GM12873 (cell line): ENCODE results near the gene LTBP2.

Source experiments
- TF ChIP-seq, protein P1 (sequence below): IDR thresholded peaks from 2 replicates; pipeline ENCODE4 v1.5.1; 2012; ENCODE audit warnings: low read depth, mild to moderate bottlenecking, moderate library complexity, low read length, control low read depth; ENCODE audit not compliant: insufficient read depth; ENCODE audit errors: missing control alignments

Gene LTBP2

DNA sequence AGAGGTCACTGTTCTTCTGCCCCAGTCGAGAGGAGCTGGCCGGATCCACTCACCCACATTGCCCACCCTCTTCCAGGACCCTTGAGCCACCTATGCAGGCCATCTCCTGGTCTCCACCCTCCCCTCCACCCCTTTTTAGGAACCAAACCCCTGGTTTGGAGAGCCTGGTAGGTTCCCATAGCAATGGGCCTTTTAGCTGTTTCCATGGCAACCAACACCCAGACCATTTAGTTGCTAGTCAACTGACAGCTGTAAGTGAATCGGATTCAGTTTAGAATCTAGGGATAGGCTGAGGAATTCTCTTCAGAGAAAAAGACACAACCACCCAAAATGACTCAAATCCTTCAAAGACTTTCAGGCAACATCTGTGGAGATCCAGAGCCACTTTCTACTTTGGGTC lies 135.4 kb downstream of the LTBP2 start:
- TF ChIP-seq, protein P1, sequence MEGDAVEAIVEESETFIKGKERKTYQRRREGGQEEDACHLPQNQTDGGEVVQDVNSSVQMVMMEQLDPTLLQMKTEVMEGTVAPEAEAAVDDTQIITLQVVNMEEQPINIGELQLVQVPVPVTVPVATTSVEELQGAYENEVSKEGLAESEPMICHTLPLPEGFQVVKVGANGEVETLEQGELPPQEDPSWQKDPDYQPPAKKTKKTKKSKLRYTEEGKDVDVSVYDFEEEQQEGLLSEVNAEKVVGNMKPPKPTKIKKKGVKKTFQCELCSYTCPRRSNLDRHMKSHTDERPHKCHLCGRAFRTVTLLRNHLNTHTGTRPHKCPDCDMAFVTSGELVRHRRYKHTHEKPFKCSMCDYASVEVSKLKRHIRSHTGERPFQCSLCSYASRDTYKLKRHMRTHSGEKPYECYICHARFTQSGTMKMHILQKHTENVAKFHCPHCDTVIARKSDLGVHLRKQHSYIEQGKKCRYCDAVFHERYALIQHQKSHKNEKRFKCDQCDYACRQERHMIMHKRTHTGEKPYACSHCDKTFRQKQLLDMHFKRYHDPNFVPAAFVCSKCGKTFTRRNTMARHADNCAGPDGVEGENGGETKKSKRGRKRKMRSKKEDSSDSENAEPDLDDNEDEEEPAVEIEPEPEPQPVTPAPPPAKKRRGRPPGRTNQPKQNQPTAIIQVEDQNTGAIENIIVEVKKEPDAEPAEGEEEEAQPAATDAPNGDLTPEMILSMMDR: no peak

DNA sequence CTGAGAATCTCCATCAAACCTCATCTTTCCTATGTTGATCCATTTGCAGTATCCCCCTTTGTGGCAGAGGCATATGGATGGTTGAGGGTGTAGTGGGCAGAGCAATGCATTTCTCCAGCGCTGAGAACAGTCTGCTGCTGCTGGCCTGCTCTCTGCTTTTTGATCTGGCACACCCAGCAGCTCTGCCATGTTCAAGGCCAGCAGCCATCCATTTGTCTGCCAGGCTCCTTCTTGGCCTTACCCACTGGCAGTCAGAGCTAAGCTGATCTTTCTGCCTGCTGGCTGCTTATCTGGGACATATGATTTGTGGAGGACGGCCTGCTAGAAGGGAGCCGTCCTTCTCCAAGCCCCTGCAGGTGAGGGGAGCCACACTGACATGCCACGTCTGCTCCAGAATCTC lies 135.9 kb downstream of the LTBP2 start:
- TF ChIP-seq, protein P1: no peak

DNA sequence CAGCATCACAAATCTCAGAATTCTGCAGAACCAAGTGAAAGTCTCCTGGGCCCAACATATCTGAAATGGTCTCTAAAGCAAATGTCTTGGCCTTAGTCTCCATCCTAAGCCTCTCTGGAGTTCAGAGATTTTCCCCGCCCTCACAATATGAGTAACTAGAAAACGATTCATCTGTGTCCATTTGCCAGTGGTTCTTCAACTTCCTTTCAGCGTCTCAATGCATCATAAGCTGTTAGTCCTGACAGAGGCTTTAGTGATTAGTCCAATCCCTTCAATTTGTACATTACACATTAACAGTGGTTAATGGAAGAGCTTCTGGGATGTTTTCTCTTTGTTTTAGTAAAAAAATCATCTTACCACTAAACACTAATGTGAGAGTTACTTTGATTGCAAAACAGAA lies 136.4 kb downstream of the LTBP2 start:
- TF ChIP-seq, protein P1: no peak

DNA sequence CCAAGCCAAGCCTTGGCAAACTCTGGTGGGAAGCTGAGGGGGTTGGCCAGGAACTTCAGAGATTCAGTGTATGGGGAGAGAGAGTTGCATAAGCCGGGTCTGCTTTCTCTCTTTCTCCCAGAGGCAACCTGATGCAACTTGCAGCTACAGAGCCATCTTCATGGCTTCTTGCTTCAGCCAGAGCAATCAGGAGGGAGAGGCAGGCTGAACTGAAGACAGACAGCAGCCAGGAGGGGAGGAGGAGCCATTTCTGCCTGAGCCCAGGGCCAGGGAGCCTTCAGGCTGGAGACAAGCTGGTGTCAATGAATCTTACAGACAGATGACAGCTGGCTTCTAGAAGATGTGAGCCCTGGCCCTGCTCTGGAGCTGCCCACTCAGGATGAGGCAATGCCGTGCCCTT lies 137.7 kb downstream of the LTBP2 start:
- TF ChIP-seq, protein P1: no peak

DNA sequence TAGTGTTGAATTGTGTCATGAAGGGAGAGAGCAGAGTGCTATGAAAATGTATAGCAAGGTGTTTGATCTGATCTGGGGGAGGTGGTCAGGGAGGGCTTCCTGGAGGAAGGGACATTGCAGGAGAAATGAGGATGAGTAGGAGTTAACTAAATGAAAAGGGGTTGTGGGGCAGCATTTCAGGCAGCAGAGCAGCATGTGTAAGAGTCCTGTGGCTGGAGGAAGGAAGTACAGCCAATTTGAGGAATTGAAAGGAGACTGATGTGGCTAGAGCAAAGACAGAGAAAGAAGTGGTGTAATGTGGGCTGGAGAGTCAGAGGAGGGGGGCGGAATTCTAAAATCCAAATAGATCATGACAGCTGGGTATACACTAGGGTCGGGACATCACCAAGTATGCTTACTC lies 139.4 kb downstream of the LTBP2 start:
- TF ChIP-seq, protein P1: no peak

DNA sequence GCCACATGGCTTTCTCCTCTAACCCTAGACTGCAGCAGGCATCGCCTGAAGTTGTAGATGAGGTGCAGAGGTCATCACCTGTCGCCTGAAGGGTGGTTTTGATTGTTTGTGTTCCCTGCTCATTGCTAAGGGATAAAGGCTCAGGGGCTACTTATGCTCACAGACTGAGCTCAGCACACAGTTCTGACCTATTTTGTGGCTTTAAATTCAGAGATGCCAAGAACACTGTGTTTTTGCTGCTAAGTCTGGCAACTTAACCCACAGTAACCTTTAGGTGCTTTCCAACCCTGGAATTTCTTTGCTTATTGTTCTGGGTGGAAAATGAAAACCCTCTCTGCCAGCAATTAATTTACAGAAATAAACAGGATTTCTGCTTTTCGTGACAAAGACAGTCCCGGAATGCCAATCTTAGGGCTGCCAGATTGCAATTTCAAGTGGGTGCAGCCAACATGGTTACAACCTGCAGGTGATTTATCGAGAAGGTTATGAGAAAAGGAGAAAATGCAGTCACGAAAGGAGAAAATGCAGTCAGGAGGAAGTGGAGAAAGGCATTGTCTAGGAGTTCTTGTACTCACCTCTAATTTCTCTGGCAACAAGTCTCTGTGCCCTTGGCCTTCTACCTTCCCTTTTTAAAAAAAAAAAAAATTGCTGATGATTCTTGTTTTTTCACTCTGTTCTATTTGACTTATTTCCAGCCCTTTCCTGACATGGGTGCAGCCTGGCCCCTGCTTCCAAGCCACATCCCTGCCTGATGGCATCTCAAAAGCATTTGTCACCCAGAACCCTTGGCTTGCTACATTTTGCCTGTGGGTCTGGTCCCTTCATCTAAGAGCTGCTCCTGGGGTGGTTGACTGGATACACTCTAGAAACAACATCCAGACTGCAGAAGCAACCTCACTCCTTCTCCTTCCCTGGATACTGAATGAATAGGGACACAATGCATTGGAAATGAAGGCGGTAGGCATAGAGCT lies 142.2 kb downstream of the LTBP2 start:
- TF ChIP-seq, protein P1: no peak

DNA sequence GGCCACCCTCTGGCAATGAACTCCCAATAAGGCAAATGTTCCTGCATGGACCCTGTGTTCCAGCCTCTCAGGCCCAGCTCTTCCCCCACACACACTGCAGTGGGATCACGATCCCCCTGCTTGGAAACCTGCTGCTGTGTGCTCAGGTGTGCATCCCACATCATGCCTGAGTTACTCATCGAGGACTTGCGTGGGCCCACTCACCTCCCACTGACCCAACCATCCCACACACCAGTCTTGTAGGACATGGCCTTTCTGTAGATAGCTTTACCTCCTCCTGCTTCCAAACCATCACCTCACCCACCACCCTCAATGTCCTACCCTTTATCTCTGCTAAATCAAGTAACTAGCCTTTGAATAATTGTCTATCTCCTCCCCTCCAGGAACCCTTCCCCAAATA lies 143.5 kb downstream of the LTBP2 start:
- TF ChIP-seq, protein P1: no peak
